Stimulated activated memory B cell treated with anti-CD40 and anti-IgM and Interleukin-4, amounts not matched to agents 10 μg/mL and 1 μg/mL and 100 μg/mL, for 72 hours (primary cell): ENCODE measurements around the gene BLVRA.
"Not testable (repeated sequence)": the region's sequence is repeated elsewhere in the genome, so short reads cannot be mapped to it uniquely, and the experiment has no call there.

ENCODE experiments used
- ATAC-seq: fragments of 150-1000 bp; cut with Tn5 transposase; 2 replicates; pipeline ENCODE4 v1.10.0; 2021
- H3K27ac Mint-ChIP-seq: one replicate; pipeline ENCODE4 v1.8.0; 2022; ENCODE audit warnings: mild to moderate bottlenecking, mixed read lengths
- H3K27me3 Mint-ChIP-seq: one replicate; pipeline ENCODE4 v1.8.0; 2022; ENCODE audit warnings: mixed read lengths
- H3K36me3 Mint-ChIP-seq: one replicate; pipeline ENCODE4 v1.8.0; 2022; ENCODE audit warnings: mixed read lengths
- H3K4me1 Mint-ChIP-seq: one replicate; pipeline ENCODE4 v1.8.0; 2022; ENCODE audit warnings: mixed read lengths
- H3K4me3 Mint-ChIP-seq: one replicate; pipeline ENCODE4 v1.8.0; 2022; ENCODE audit warnings: mild to moderate bottlenecking, moderate library complexity, mixed read lengths
- H3K9me3 Mint-ChIP-seq: one replicate; pipeline ENCODE4 v1.8.0; 2022; ENCODE audit warnings: mixed read lengths

BLVRA gene

GRCh38 chr7:43758029-43758821 lies at the start of gene BLVRA:
BLVRA (plus strand) TSS chr7:43758680; CDS start chr7:43771159, 12,479 bp downstream.
- Mint-ChIP-seq H3K27me3 (no peaks in the 10 kb centered on the region), H3K4me1 (peaks cover 23% of the 10 kb centered on the region), H3K36me3 (no peaks in the 10 kb centered on the region), H3K27ac (peak within 1 kb of the TSS; percentile 45), H3K9me3 (no peaks in the 10 kb centered on the region), H3K4me3 (peak within 1 kb of the TSS; percentile 77)
- ATAC-seq, result peak; percentile 87

GRCh38 chr7:43711503-43711902 lies 47.0 kb upstream of the BLVRA start:
- H3K27ac Mint-ChIP-seq, result no peak overlapping the region
- H3K4me3 Mint-ChIP-seq, result no peak overlapping the region
- H3K9me3 Mint-ChIP-seq, result peaks cover 5% of the 10 kb centered on the region
- H3K4me1 Mint-ChIP-seq, result peaks cover 41% of the 10 kb centered on the region
- no peaks in the 10 kb centered on the region for H3K27me3 Mint-ChIP-seq
- ATAC-seq, result no peak
- peaks cover 32% of the 10 kb centered on the region for H3K36me3 Mint-ChIP-seq

- H3K4me3 Mint-ChIP-seq, H3K27me3 Mint-ChIP-seq, ATAC-seq, H3K9me3 Mint-ChIP-seq, H3K27ac Mint-ChIP-seq: not testable (repeated sequence)
- peaks cover 61% of the 10 kb centered on the region for H3K4me1 Mint-ChIP-seq
- H3K36me3 Mint-ChIP-seq, result peaks cover 30% of the 10 kb centered on the region
Measured at GRCh38 chr7:43715966-43716365, 42.5 kb upstream of the BLVRA start.

GRCh38 chr7:43716598-43716997 lies 41.9 kb upstream of the BLVRA start:
- no peaks in the 10 kb centered on the region for H3K9me3 Mint-ChIP-seq
- H3K36me3 Mint-ChIP-seq, result peaks cover 30% of the 10 kb centered on the region
- no peak for ATAC-seq
- no peaks in the 10 kb centered on the region for H3K27me3 Mint-ChIP-seq
- no peak overlapping the region for H3K27ac Mint-ChIP-seq
- peaks cover 62% of the 10 kb centered on the region for H3K4me1 Mint-ChIP-seq
- H3K4me3 Mint-ChIP-seq, result no peak overlapping the region

GRCh38 chr7:43721193-43721806 lies 37.2 kb upstream of the BLVRA start:
- H3K4me3 Mint-ChIP-seq, result no peak overlapping the region
- no peaks in the 10 kb centered on the region for H3K9me3 Mint-ChIP-seq
- no peaks in the 10 kb centered on the region for H3K27me3 Mint-ChIP-seq
- no peak for ATAC-seq
- H3K4me1 Mint-ChIP-seq, result peaks cover 56% of the 10 kb centered on the region
- no peak overlapping the region for H3K27ac Mint-ChIP-seq
- peaks cover 22% of the 10 kb centered on the region for H3K36me3 Mint-ChIP-seq

- H3K4me3 Mint-ChIP-seq, result no peak overlapping the region
- ATAC-seq, result no peak
- H3K27ac Mint-ChIP-seq, result peak overlapping the region; percentile 19
- peaks cover 56% of the 10 kb centered on the region for H3K4me1 Mint-ChIP-seq
- peaks cover 7% of the 10 kb centered on the region for H3K36me3 Mint-ChIP-seq
- H3K9me3 Mint-ChIP-seq, result no peaks in the 10 kb centered on the region
- no peaks in the 10 kb centered on the region for H3K27me3 Mint-ChIP-seq
Measured at GRCh38 chr7:43723007-43723341, 35.5 kb upstream of the BLVRA start.

- Mint-ChIP-seq H3K27ac (no peak overlapping the region), H3K36me3 (peaks cover 7% of the 10 kb centered on the region), H3K27me3 (no peaks in the 10 kb centered on the region), H3K9me3 (no peaks in the 10 kb centered on the region), H3K4me1 (peaks cover 51% of the 10 kb centered on the region), H3K4me3 (no peak overlapping the region)
- ATAC-seq, result no peak
Measured at GRCh38 chr7:43725251-43725650, 33.2 kb upstream of the BLVRA start.

GRCh38 chr7:43726466-43726865 lies 32.0 kb upstream of the BLVRA start:
- Mint-ChIP-seq H3K27me3 (no peaks in the 10 kb centered on the region), H3K36me3 (peaks cover 7% of the 10 kb centered on the region), H3K27ac (no peak overlapping the region), H3K4me3 (no peak overlapping the region), H3K4me1 (peaks cover 47% of the 10 kb centered on the region), H3K9me3 (no peaks in the 10 kb centered on the region)
- no peak for ATAC-seq

GRCh38 chr7:43727003-43727402 lies 31.5 kb upstream of the BLVRA start:
- H3K4me3 Mint-ChIP-seq, result no peak overlapping the region

GRCh38 chr7:43727494-43727893 lies 31.0 kb upstream of the BLVRA start:
- H3K27ac Mint-ChIP-seq, result no peak overlapping the region

More at GRCh38 chr7:43727003-43727402, 31.5 kb upstream of the BLVRA start:
- Mint-ChIP-seq H3K36me3 (peaks cover 7% of the 10 kb centered on the region), H3K27me3 (no peaks in the 10 kb centered on the region), H3K9me3 (no peaks in the 10 kb centered on the region), H3K27ac (no peak overlapping the region), H3K4me1 (peaks cover 45% of the 10 kb centered on the region)
- no peak for ATAC-seq

GRCh38 chr7:43729214-43729923 lies 29.1 kb upstream of the BLVRA start, which contains the start of gene COA1:
COA1 (minus strand) TSS chr7:43729523; CDS start chr7:43648614, 80,909 bp downstream.
- H3K4me1 Mint-ChIP-seq, result peaks cover 42% of the 10 kb centered on the region
- no peaks in the 10 kb centered on the region for H3K9me3 Mint-ChIP-seq
- ATAC-seq, result peak; percentile 97
- H3K36me3 Mint-ChIP-seq, result peaks cover 6% of the 10 kb centered on the region
- H3K4me3 Mint-ChIP-seq, result peak within 1 kb of the TSS; percentile 97
- H3K27me3 Mint-ChIP-seq, result no peaks in the 10 kb centered on the region
- peak within 1 kb of the TSS; percentile 91 for H3K27ac Mint-ChIP-seq

More at GRCh38 chr7:43727494-43727893, 31.0 kb upstream of the BLVRA start:
- no peak overlapping the region for H3K4me3 Mint-ChIP-seq
- peaks cover 45% of the 10 kb centered on the region for H3K4me1 Mint-ChIP-seq
- H3K27me3 Mint-ChIP-seq, result no peaks in the 10 kb centered on the region
- ATAC-seq, result no peak
- H3K36me3 Mint-ChIP-seq, result peaks cover 7% of the 10 kb centered on the region
- no peaks in the 10 kb centered on the region for H3K9me3 Mint-ChIP-seq

GRCh38 chr7:43729924-43730248 lies 28.6 kb upstream of the BLVRA start:
- no peak for ATAC-seq
- H3K27ac Mint-ChIP-seq, result peak overlapping the region; percentile 91
- H3K4me1 Mint-ChIP-seq, result peaks cover 42% of the 10 kb centered on the region
- no peaks in the 10 kb centered on the region for H3K27me3 Mint-ChIP-seq
- H3K36me3 Mint-ChIP-seq, result peaks cover under 1% of the 10 kb centered on the region
- H3K4me3 Mint-ChIP-seq, result peak overlapping the region; percentile 97
- H3K9me3 Mint-ChIP-seq, result no peaks in the 10 kb centered on the region

- not testable (repeated sequence) for ATAC-seq, H3K36me3 Mint-ChIP-seq, H3K4me3 Mint-ChIP-seq, H3K27me3 Mint-ChIP-seq, H3K27ac Mint-ChIP-seq, H3K9me3 Mint-ChIP-seq
- peaks cover 46% of the 10 kb centered on the region for H3K4me1 Mint-ChIP-seq
Measured at GRCh38 chr7:43731494-43731893, 27.0 kb upstream of the BLVRA start.

GRCh38 chr7:43734575-43735332 lies 23.7 kb upstream of the BLVRA start:
- H3K36me3 Mint-ChIP-seq, ATAC-seq, H3K9me3 Mint-ChIP-seq: not testable (repeated sequence)

GRCh38 chr7:43735403-43735801 lies 23.1 kb upstream of the BLVRA start:
- Mint-ChIP-seq H3K4me1 (peaks cover 26% of the 10 kb centered on the region), H3K36me3 (peaks cover 5% of the 10 kb centered on the region), H3K27me3 (peaks cover 8% of the 10 kb centered on the region), H3K9me3 (no peaks in the 10 kb centered on the region), H3K27ac (peak overlapping the region; percentile 66), H3K4me3 (no peak overlapping the region)
- no peak for ATAC-seq

More at GRCh38 chr7:43734575-43735332, 23.7 kb upstream of the BLVRA start:
- H3K27me3 Mint-ChIP-seq, H3K4me3 Mint-ChIP-seq: not testable (repeated sequence)
- peak overlapping the region; percentile 66 for H3K27ac Mint-ChIP-seq
- H3K4me1 Mint-ChIP-seq, result peaks cover 26% of the 10 kb centered on the region
